ENCODE data around the gene TOR1AIP2. TPM values are rescaled to one million over a fixed set of nuclear protein-coding genes. Genes with fewer than 3 reads are reported as not detected.

Gene TOR1AIP2
- total RNA-seq = 70.1 and 85.3 TPM in 2 replicates

GRCh38 chr1:179877586-179878265 lies at the start of gene TOR1AIP2:
Gene TOR1AIP2, minus strand, starts transcription at chr1:179877803. Its CDS starts 25,138 bp downstream, at chr1:179852665.

DNA sequence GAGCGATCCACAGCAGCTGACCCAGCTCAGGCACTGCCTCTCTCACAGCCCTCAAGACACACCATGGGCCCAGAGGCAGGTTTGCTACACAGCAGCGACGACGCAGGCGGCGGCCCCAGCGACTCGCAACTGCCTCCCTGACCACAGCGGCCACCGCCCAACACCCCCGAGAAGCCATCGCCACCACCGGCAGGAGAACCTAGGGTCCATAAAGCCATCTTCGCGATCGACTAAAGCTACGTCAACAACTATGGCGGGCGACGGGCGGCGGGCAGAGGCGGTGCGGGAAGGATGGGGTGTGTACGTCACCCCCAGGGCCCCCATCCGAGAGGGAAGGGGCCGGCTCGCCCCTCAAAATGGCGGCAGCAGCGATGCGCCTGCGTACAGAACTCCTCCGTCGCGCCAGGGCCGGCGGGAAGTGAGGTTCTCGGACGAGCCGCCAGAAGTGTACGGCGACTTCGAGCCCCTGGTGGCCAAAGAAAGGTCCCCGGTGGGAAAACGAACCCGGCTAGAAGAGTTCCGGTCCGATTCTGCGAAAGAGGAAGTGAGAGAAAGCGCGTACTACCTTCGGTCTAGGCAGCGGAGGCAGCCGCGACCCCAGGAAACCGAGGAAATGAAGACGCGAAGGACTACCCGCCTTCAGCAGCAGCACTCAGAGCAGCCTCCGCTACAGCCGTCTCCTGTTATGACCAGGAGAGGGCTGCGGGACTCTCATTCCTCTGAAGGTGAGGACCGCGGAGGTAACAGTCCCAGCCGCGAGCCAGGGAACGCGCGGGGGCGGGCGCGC lies 4.8 kb upstream of the TOR1AIP2 start, which contains the start of gene TOR1AIP1:
Gene TOR1AIP1 (plus strand): TSS at position 33 of the 787 bp plus-strand sequence. CDS start 218 bp downstream, at position 251.

Other genes starting within 250 kb of the TOR1AIP2 start
- gene FAM163A, start 134.5 kb downstream of the TOR1AIP2 start, total RNA-seq = under 0.01 TPM in 2 replicates
- 39.7 and 50.7 TPM in 2 replicates for gene TOR1AIP1, start 4.5 kb upstream of the TOR1AIP2 start, total RNA-seq
- gene CEP350, start 77.0 kb upstream of the TOR1AIP2 start, total RNA-seq = 60.4 and 63.4 TPM in 2 replicates